ENCODE data around the gene ZSCAN10.

Gene ZSCAN10

DNA sequence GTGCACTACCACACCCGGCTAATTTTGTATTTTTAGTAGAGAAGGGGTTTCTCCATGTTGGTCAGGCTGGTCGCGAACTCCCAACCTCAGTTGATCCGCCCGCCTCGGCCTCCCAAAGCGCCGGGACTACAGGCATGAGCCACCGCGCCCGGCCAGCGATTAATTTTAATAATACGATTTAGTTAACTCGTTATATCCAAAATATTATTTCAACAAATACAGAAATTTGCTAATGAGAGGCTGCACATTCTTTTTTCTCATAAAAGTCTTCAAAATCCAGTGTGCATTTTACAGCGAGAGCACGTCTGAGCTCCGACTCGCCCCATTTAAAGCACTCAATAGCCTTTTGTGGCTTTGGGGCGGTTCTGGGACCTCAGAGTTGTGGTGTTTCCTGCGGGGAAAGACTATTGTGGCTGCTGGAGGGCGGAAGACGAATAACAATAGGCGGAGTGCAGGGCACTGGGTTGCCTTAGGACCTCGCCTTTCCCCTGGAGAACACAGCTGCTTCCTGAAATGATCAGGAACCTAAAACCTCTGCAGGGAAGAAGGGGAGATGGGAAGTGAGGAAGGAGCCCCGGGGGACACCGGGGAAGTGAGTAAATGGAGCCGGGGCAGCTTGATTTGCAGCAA, 2.9 kb upstream of the ZSCAN10 start:
- no peak for DNase-seq

DNA sequence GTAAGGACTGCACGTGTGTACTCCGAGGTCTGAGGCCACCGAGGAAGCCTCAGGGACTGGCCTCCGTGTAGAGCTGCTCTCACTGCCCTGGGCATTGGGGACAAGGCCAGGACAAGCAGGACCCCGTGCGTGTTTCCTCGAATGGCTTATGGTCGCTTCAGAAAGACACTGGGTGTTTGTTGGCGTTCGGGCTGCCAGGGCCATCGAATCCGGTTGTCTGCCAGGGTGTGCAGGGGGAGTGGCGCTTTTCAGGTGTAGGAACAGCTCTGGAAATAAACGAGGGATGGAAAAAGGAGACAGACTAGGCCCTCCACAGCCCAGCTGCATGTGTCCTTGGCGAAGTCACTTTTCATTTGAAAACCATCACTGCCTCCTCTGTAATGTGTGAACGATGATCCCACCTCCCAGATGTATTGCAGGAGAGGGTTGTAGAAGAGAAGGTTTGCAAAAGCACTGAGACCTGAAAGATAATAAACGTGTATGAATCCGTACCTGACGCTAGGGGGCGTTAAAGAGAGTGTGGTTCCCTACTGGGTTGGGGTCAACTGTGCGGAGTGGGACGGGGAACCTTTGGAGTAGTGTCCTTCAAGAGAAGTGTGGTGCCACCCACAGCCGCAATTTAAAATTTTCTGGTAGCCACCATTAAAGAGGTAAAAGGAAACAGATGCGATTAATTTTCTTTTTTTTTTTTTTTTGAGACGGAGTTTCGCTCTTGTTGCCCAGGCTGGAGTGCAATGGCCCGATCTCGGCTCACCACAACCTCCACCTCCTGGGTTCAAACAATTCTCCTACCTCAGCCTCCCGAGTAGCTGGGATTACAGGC, 2.1 kb upstream of the ZSCAN10 start:
- no peak for DNase-seq

DNA sequence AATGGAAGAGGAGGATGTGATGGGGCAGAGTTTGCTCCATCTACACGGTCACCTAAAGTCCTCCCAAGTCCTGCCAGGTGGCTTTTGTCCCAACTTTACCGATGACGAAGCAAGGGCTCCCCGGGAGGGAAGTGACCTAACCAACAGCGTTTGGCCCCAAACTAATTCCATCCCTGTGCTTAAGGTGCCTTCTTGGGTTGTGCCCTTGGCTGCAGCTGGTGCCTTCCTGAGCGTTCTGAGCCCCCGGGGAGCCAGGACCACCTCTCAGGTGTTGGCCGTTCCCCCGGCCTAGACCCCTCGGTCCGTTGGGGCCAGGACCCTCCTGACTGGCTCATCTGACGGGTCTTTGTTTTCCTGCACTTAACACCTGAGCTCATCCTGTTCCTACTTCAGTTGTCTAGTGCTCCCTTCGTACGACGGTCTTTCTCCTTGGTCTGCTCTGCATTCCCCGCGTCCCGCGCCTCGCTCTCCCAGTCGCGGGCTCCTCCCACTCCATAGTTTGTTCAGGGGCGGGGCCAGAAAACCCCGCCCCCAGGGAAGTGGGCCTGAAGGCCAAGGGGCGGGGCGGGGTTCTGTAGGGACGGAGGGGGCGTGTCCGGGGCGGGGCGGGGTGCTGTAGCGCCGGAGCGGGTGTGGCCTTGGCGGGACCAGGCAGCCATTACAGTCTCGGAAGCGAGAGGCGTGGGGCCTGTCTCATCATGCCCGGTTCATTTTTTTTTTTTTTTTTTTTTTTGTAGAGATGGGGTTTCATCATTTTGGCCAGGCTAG, 822 bp upstream of the ZSCAN10 start:
- DNase-seq = peak; percentile 88

DNA sequence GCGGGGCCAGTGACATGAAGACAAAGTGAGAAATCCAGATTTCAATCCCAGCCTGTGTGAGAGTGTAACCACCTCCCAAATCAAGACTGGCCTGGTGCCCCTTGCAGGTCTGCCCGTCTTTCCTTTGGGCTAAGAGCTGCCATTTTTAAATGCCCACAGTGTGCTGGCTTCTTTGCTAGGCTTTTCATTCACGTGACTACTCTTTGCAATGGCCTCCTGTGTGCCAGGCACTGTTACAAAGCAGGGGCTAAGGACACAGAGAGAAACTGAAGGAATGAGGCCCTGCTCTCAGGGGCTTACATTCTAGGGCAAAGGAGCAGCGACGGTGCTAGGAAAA, 269 bp upstream of the ZSCAN10 start:
- DNase-seq = no peak

DNA sequence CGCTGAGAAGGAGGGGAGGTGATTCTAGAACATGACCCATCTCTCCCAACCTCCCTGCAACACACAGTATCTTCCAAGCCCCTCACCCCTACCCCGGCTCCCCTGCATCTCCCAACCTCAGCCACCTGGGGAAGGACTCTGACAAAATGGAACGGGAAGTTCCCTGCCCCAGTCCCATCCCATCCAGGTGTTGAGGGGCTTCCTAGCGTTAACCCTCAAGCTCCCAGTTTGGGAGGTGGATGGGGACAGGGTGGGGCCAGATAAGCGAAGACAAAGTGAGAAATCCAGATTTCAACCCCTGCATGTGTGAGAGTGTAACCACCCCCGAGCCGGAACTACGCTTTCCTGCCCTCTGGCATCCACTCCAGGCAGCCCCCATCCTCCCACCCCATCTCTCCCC, 1.8 kb downstream of the ZSCAN10 start:
- no peak for DNase-seq

DNA sequence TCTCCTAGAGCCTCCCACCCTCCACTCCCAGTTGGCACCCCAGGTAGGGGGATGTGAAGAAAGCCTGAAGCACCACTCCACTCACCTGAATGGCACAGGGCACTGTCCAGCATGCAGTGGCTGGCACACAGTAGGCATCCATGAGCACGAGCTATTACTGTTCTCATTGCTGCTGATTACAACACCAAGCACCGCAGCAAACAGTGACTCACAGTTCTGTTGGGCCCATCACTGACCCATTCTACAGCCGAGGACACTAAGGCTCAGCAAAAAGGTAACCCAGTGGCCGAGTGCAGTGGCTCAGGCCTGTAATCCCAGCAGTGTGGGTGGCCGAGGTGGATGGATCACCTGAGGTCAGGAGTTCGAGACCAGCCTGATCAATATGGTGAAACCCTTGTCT, 2.7 kb downstream of the ZSCAN10 start:
- no peak for DNase-seq

DNA sequence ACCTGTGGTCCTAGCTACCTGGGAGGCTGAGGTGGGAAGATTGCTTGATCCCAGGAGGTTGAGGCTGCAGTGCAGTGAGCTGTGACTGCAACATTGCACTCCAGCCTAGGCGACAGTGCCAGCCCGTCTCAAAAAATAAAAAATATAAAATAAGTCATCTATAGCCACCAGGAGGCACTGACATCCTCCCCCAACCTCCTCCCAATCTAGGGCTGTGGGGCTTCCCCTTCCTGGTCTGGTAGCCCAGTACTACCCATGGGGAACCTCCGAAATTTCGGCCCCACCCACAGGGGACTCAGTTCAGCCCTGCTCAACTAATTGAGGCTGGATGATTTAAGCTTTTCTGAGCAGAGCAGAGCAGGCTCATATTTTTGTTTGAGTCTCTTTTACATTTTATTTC, 3.2 kb downstream of the ZSCAN10 start:
- no peak for DNase-seq

DNA sequence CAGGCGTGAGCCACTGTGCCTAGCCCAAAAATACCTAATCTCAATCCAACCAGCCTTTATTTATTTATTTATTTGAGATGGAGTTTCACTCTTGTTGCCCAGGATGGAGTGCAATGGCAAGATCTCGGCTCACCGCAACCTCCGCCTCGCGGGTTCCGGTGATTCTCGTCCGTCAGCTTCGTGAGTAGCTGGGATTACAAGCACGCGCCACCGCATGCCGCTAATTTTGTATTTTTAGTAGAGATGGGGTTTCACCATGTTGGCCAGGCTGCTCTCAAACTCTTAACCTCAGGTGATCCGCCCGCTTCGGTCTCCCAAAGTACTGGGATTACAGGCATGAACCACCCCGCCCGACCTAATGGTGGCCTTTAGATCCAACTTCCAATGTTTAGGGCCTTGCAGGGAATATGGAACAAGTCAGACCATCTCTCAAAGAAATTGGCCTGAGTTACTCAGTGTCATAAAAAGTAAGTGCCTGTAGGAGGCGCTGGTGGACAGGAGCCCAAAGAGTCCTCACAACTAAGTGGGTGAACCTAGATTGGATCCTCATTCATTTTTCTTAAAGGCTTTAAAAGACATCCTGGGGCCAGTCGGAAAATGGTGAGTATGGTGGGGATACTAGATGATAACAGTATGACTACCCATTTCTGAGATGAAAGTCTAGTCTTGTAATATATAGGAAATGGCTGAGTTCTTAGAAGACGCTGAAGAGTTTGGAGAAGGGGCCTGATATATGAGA, 4.6 kb downstream of the ZSCAN10 start:
- DNase-seq = no peak

DNA sequence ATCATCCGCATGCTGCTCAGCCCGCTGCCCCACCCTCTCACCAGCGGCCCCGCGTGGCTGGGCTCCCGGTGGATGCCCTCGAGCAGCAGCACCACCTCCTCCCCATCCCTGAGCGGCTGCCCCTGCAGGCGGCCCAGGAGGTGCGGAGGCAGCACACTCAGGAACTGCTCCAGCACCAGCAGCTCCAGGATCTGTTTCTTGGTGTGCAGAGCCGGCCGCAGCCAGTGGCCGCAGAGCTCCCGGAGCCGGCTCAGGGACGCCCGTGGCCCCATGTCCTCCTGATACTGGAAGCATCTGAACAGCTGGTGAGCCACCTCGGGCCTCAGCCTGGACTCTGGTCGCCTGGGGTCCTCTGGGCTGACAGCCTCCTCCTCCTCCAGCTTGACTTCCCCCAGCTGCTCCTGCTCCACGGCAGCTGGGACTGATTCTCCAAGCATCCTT, 6.6 kb downstream of the ZSCAN10 start:
- DNase-seq = no peak

DNA sequence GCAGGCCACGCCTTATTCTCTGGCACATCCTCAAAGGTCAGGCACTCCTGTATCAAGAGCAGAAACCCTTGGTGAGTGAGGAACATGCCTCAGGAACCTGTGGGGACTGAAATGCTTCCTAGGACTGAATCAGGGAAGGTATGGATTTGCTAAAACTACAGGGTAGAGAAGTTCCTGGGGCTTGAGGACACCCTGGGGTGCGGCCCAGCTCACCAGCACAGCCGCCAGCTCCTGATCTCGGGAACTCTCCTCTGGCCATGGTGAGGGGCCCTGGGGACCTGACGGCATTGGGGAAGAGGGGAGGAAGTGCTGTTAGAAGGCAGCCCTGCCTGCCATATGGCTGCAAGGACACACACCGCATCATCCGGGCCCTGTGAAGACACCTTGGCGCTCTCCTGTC, 7.5 kb downstream of the ZSCAN10 start:
- DNase-seq = no peak

DNA sequence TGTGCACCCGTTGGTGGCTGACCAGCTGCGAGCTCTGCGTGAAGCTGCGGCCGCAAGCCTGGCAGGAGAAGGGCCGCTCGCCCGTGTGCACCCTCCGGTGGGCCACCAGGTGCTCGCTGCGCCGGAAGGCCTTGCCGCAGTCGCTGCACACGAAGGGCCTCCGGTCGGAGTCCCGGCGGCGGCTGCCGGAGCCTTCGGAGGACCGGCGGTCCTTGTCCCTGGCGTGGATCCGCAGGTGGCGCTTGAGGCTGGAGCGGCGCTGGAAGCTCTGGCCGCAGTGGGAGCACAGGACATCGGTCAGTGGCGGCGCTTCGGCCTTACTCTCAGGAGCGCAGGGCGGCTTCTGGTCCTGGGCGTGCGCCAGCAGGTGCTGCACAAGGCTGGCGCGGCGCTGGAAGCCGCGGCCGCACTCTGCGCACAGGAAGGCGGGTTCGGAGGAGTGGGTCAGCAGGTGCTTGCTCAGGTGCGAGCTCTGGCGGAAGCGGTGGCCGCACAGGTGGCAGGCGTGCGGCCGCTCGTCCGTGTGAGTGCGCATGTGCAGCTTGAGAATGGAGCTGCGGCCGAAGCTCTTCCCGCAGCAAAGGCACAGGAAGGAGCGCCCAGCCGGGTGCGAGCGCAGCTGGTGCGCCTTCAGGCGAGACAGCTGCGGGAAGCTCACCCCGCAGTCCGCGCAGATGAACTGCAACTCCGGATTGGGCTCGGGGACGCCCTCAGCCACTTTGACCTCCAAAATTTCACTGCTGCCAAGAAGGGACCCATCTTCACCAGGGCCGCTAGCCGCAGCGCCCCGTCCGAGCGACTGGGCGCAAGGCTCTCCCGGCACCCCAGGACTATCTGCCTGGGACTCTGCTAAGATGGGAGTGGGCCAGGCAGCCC, 9.1 kb downstream of the ZSCAN10 start:
- no peak for DNase-seq

DNA sequence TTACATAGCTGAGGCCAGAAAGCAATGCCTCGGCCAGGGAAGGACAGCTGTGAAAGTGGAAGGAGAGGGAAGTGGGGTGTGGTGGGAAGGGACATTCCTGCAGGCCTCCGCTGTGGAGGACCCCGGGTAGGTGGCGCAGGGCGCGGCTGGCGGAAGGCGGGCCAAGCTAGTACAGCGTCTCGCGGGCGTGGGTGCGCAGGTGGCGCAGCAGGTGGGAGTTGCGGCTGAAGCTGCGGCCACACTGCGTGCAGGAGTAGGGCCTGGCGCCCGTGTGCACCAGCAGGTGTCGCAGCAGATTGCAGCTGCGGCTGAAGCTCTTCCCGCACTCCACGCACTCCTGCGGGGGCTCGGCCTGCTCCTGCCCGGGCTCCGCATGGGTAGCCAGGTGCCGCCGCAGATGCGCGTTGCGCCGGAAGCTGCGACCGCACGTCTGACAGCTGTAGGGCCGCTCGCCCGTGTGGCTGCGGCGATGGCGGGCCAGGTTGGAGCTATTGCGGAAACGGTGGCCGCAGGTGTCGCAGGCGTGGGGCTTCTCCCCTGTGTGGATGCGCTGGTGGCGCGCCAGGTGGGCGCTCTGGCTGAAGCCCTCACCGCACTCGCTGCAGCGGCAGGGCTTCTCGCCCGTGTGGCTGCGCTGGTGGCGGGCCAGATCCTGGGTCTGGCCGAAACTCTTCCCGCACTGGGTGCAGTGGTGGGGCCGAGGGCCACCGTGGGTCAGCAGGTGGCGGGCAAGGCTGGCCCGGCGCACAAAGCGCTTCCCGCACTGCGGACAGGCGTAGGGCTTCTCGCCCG, 10.0 kb downstream of the ZSCAN10 start:
- DNase-seq = no peak

DNA sequence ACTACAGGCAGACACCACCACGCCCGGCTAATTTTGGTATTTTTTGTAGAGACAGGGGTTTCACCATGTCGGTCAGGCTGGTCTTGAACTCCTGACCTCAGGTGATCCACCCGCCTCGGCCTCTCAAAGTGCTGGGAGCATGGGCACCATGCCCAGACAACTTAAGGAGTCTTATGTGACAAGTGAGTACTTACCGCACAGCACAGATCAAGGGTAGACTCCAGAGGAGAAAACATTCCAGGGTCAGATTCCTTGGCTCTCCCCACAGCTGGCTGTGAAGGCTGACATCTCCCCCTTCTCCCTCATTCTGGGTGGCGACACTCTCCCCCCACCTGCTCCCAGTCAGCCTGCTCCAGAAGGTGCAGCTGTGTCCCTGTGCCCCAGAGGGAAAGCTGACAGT, 10.6 kb downstream of the ZSCAN10 start:
- DNase-seq = no peak

DNA sequence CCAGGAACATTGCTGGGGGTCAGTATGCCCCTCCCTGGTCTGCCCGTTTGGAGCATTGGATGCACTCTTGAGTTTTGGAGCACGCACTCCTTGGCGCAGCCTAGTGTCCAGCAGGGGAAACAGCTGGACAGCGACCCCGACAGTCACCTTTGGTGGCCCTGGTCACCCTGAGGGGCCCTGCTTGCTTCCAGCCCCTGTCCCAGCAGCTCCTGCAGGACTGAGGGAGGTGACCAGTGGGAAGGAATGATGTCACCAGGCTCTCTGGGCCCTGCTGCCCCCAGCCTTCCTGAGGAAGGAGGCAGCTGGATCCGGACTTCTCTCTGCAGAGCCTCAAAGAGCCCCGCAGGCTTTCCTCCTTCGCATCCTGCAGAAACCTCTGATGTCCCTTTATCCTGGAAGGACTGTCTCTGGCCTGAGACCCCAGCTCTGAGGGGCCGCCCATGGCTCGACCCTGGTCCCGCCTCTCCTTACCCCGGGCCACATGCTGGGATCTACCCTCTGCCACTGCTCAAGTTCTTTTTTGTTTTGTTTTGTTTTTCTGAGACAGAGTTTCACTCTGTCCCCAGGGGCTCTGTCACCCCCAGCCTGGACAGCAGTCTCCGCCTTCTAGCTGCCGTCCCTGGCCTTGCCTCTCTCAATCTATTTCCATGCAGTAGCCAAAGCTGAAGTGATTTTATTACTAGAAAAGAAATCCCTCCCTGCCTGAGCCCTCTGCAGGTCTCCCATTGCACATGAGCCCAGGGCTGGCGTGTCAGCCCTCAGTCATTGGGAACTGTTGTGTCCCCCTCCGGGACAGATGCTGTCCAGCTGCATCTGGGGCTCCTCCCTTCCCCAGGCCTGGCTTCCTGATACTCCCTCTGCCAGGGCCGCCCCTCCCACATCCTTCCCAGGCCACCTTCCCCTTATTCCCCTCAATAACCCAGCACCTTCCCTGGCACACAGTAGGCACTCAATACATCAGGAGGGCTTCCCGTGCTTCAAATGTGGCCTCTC, 11.6 kb downstream of the ZSCAN10 start:
- no peak for DNase-seq

DNA sequence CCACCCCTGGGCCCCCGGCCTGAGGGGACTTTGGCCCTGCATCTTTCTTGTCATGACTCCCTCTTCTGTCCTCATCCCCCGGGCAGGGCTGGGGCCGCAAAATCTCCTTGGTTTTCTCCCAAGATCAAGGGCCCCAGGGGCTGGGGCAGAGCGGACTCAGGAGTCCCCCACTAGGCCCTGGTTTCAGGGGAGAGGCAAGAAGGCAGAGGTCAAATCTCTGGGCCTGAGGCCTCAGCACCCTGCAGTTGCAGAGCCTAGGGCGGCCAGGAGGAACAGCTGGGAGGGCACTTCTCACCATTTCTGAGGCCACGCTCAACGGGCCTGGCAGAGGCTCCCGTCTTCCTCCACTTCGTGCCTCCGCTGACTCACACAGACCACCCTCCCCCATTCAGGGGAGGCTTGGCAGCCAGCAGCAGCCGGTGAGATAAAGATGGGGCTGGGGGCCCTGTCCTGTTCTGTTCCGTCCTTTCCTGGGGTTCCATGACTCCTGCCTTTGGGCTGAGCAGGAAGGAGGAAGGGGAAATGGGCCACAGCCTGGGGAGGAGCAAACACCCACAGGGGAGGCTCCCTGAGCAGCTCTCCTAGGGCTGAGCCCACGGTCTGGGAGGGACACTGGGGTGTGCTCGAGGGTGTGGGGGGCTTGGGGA, 12.4 kb downstream of the ZSCAN10 start:
- no peak for DNase-seq

DNA sequence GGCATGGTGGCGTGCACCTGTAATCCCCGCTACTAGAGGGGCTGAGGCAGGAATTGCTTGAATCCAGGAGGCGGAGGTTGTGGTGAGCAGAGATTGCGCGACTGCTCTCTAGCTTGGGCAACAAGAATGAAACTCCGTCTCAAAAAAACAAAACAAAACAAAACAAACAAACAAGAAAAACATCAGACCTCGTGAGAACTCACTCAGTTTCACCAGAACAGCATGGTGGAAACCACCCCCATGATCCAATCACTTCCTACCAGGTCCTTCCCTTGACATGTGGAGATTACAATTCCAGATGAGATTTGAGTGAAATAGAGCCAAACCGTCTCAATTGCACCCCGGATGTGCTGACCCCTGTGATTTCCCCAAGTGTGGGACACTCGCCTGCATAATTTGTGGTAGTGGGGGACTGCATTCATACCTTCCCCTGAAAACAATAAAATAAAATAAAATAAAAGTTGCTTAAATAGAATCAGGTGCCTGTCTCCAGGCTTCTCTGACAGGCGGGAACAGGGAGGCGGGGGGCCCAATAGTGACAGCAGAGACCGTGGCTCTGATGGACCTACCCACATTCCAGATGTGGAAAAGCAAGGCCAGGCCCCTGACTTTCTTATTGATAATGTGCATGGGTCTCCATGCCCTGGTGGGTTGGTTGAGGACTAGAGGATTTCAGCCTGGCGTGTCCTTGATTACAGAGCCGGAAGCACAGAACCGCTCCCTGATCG, 13.1 kb downstream of the ZSCAN10 start:
- DNase-seq = no peak

DNA sequence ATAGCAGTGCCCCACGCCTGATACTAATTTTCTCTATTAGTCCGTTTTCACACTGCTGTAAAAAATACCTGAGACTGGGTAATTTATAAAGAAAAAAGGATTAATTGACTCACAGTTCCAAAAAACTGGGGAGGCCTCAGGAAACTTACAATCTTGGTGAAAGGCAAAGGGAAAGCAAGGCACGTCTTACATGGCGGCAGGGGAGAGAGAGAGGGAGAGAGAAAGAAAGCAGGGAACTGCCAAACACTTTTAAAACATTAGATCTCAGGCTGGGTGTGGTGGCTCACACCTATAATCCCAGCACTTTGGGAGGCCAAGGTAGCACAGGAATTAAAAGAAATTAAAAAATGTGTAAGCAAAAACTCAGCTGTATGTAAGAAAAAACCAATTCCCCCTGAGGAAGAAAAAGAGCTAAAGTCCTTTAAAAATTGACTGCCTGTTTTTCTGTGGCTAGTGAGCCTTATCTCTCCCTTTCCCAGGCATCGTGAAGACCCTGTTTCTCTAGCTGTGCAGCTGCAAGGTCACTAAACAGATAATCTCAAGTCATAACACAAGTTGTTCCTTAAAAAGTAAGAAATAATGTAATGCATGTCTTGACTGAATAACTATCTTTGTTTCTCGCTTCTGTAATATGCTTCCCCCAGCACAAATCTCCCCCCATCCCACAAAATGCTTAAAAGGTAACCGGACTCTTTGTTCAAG, 14.0 kb downstream of the ZSCAN10 start:
- no peak for DNase-seq

DNA sequence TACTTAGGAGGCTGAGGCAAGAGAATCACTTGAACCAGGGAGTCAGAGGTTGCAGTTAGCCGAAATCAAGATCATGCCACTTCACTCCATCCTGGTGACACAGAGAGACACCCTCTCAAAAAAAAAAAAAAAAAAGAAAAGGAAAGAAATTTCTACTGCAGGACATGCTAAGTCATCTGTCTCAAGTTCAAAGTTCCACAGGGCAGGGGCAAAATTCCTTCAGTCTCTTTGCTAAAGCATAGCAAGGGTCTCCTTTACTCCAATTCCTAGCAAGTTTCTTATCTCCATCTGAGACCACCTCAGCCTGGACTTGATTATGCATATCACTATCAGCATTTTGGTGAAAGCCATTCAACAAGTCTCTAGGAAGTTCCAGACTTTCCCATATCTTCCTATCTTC, 14.6 kb downstream of the ZSCAN10 start:
- DNase-seq = no peak

Measured in NCI-H2171 treated with DMSO at 0.1 percent for 48 hours (cell line).